ENCODE results near the gene RELB. TPM values are rescaled to one million over a fixed set of nuclear protein-coding genes. Genes with fewer than 3 reads are reported as not detected.
A peak's percentile ranks its signal among the peaks of the same experiment; 100 is the strongest.

The RELB gene
- total and polyA plus RNA-seq, 2 of the 4 experiments (the other 2 are of a cell fraction): 5.0 to 17.2 TPM

- in situ Hi-C loops (cut with MboI; ENCODE audit: low sequenced_read_pairs): no loop called here
- H3K4me2 ChIP-seq (ENCODE audit: low read depth, low read length): no peak overlapping the region
- no peaks in the 10 kb centered on the region for H4K20me1 ChIP-seq (ENCODE audit: insufficient read depth, low read length)
- TF ChIP-seq RCOR1 (IDR thresholded peaks at IDR 0.05; ENCODE audit: insufficient replicate concordance, low read length) (no peak), ELK1 (IDR thresholded peaks at IDR 0.05; ENCODE audit: borderline replicate concordance, low read depth, low read length) (no peak), BHLHE40 (IDR thresholded peaks at IDR 0.05; ENCODE audit: low read depth, low read length) (no peak), MAZ (IDR thresholded peaks at IDR 0.05; ENCODE audit: borderline replicate concordance, low read depth, low read length) (no peak), RFX5 (IDR thresholded peaks at IDR 0.05; ENCODE audit: low read depth, low read length) (no peak), MXI1 (IDR thresholded peaks at IDR 0.05; ENCODE audit: borderline replicate concordance, low read depth, low read length) (no peak), CTCF (conservative IDR thresholded peaks at IDR 0.05; ENCODE audit: low read depth, low read length) (no peak), CEBPB (IDR thresholded peaks at IDR 0.05; ENCODE audit: low read depth, low read length) (no peak), FOS (IDR thresholded peaks at IDR 0.05; ENCODE audit: low read depth, low read length) (no peak), NFE2L2 (IDR thresholded peaks at IDR 0.05; ENCODE audit: low read depth, low read length) (no peak), MAFK (IDR thresholded peaks at IDR 0.05; ENCODE audit: low read depth, low read length) (no peak), SMC3 (IDR thresholded peaks at IDR 0.05; ENCODE audit: low read depth, low read length) (no peak), POLR2A (IDR thresholded peaks at IDR 0.05; ENCODE audit: low read depth, low read length) (no peak)
- peaks cover 5% of the 10 kb centered on the region; the same call in 1 of the 2 replicates for H3K4me1 ChIP-seq (ENCODE audit: control insufficient read depth, insufficient read depth, low read length)
- H2AK9ac ChIP-seq (replicated peaks; ENCODE audit: low read depth, low read length, poor library complexity): peak overlapping the region; percentile 68
- H3K18ac ChIP-seq (ENCODE audit: low read depth, low read length): no peak overlapping the region
- ATAC-seq (ENCODE audit: low read depth) (no peak), DNase-seq (no peak)
- H2BK20ac ChIP-seq (ENCODE audit: low read depth, low read length): no peak overlapping the region
- CTCF ChIA-PET: no interaction called here
- H4K91ac ChIP-seq (ENCODE audit: insufficient read depth, low read depth, low read length): no peak overlapping the region
- H3K4me3 ChIP-seq (ENCODE audit: insufficient read depth, low read depth, low read length): no peak overlapping the region
- WGBS, 2 experiments (ENCODE audit: extremely low coverage in 2 of 2, insufficient read length in 1 of 2): 19% methylated on average over 9 of the region's 26 CpGs; no CpG with 5 or more reads in 1 of the 2 experiments
- dilution Hi-C loops (cut with HindIII; ENCODE audit: low sequenced_read_pairs, unreplicated experiment): no loop called here
- H2AFZ ChIP-seq (replicated peaks; ENCODE audit: low read length, poor library complexity): peak overlapping the region; percentile 91
- no peak overlapping the region for H2AK5ac ChIP-seq (ENCODE audit: low read depth, low read length)
- no peaks in the 10 kb centered on the region for H3K9me3 ChIP-seq (ENCODE audit: control insufficient read depth, insufficient read depth, low read length)
- H3K14ac ChIP-seq (replicated peaks; ENCODE audit: low read depth, low read length): no peak overlapping the region
- no peak overlapping the region for H3K4ac ChIP-seq (ENCODE audit: low read depth, low read length)
- no peak overlapping the region for H2BK15ac ChIP-seq (ENCODE audit: low read depth, low read length)
- no peak overlapping the region for H4K5ac ChIP-seq (ENCODE audit: low read depth, low read length)
- no TSS peak for BruUV-seq (replicated peaks)
- peaks cover 15% of the 10 kb centered on the region for H3K9me1 ChIP-seq (ENCODE audit: insufficient read depth, low read length)
- POLR2A ChIA-PET (ENCODE audit: unreplicated experiment): no interaction called here
- no peak overlapping the region; a peak in 1 of 4 replicates for H4K8ac ChIP-seq (ENCODE audit: low read depth in 2 of 2, low read length in 2 of 2)
- intact Hi-C loops (cut with micrococcal nuclease): no loop called here
- H3K56ac ChIP-seq (ENCODE audit: extremely low read depth, insufficient read depth, low read length): no peak overlapping the region
- H3K23ac ChIP-seq (ENCODE audit: low read depth, low read length): no peak overlapping the region
- peaks cover 9 to 21% of the 10 kb centered on the region in 2 experiments; a peak in 3 of 4 replicates for H3K79me1 ChIP-seq (ENCODE audit: low read depth in 1 of 2, low read length in 2 of 2)
- H2BK5ac ChIP-seq (ENCODE audit: low read depth, low read length, poor library complexity, severe bottlenecking): no peak overlapping the region
- no peaks in the 10 kb centered on the region for H3K27me3 ChIP-seq (ENCODE audit: control insufficient read depth, insufficient read depth, low read length)
- no peak overlapping the region for H3K9ac ChIP-seq (ENCODE audit: low read depth, low read length)
- no peak overlapping the region for H2BK120ac ChIP-seq (ENCODE audit: low read depth, low read length)
- peaks cover 11% of the 10 kb centered on the region for H3K36me3 ChIP-seq (ENCODE audit: control insufficient read depth, insufficient read depth, low read length)
- H3K27ac ChIP-seq (ENCODE audit: insufficient read depth, low read length): no peak overlapping the region
These were observed 74.2 kb downstream of the RELB start for GRCh38 chr19:45075301-45076028.

Data from IMR-90 (cell line).